Parathyroid adenoma (tissue), 2 donors: ENCODE measurements around the gene TMEM14C.

Source experiments
- H2AFZ ChIP-seq: fragments of 300-600 bp; sonication (generic); one replicate; pipeline ENCODE4 v1.7.0; 2017; ENCODE audit warnings: antibody characterized with exemption, mild to moderate bottlenecking
- H3K27ac ChIP-seq: fragments of 300-600 bp; sonication (generic); one replicate; pipeline ENCODE4 v1.7.0; 2017
- H3K27me3 ChIP-seq: fragments of 300-600 bp; sonication (generic); one replicate; pipeline ENCODE4 v1.7.0; 2017; ENCODE audit warnings: low read length; ENCODE audit not compliant: control insufficient read depth, insufficient read depth
- H3K36me3 ChIP-seq: fragments of 300-600 bp; sonication (generic); one replicate; pipeline ENCODE4 v1.7.0; 2017; ENCODE audit warnings: low read length; ENCODE audit not compliant: control insufficient read depth, insufficient read depth
- H3K4me1 ChIP-seq: fragments of 300-600 bp; sonication (generic); one replicate; pipeline ENCODE4 v1.7.0; 2017; ENCODE audit warnings: control low read depth
- H3K4me2 ChIP-seq: fragments of 300-600 bp; sonication (generic); one replicate; pipeline ENCODE4 v1.7.0; 2017; ENCODE audit warnings: low read length
- H3K4me3 ChIP-seq: fragments of 300-600 bp; sonication (generic); one replicate; pipeline ENCODE4 v1.7.0; 2017; ENCODE audit warnings: low read depth, low read length
- H3K79me2 ChIP-seq: fragments of 300-600 bp; sonication (generic); one replicate; pipeline ENCODE4 v1.7.0; 2017; ENCODE audit warnings: control low read depth
- H3K9ac ChIP-seq: fragments of 300-600 bp; sonication (generic); one replicate; pipeline ENCODE4 v1.7.0; 2017; ENCODE audit warnings: mild to moderate bottlenecking
- H3K9me3 ChIP-seq: fragments of 300-600 bp; sonication (generic); one replicate; pipeline ENCODE4 v1.7.0; 2017; ENCODE audit warnings: low read length; ENCODE audit not compliant: control insufficient read depth
- TF ChIP-seq, protein P1 (sequence below): fragments of 300-600 bp; sonication (generic); IDR thresholded peaks from one replicate; pipeline ENCODE4 v1.7.0; 2017; ENCODE audit warnings: antibody characterized with exemption, mild to moderate bottlenecking
- donor health status: primary hyperparathyroidism.

TMEM14C gene

DNA sequence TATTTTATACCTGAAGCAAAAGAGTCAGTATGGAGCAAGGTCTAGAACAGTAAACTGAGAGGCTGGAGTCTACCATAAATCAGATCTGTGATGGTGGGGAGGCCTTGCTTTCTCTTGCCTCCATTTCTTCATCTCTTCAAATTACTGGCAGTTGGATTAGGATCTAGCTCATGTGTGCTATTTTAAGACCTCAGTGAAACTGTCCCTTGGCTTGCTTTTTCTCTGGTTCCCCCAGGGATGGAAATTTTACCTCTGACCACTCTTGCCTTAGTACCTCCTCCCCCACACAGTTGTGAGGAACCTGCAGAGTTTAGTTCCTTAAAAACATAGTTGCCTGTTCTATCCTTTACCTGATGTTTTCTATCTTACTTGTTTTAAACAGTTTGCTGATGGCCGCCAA lies 33.2 kb downstream of the TMEM14C start:
- H2AFZ ChIP-seq, result no peak overlapping the region
- no peaks in the 10 kb centered on the region for H3K36me3 ChIP-seq
- H3K9me3 ChIP-seq, result no peaks in the 10 kb centered on the region
- TF ChIP-seq, protein P1, sequence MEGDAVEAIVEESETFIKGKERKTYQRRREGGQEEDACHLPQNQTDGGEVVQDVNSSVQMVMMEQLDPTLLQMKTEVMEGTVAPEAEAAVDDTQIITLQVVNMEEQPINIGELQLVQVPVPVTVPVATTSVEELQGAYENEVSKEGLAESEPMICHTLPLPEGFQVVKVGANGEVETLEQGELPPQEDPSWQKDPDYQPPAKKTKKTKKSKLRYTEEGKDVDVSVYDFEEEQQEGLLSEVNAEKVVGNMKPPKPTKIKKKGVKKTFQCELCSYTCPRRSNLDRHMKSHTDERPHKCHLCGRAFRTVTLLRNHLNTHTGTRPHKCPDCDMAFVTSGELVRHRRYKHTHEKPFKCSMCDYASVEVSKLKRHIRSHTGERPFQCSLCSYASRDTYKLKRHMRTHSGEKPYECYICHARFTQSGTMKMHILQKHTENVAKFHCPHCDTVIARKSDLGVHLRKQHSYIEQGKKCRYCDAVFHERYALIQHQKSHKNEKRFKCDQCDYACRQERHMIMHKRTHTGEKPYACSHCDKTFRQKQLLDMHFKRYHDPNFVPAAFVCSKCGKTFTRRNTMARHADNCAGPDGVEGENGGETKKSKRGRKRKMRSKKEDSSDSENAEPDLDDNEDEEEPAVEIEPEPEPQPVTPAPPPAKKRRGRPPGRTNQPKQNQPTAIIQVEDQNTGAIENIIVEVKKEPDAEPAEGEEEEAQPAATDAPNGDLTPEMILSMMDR, result no peak
- H3K4me1 ChIP-seq, result no peaks in the 10 kb centered on the region
- H3K4me2 ChIP-seq, result no peak overlapping the region
- H3K4me3 ChIP-seq, result no peak overlapping the region
- peaks cover 13% of the 10 kb centered on the region for H3K79me2 ChIP-seq
- H3K9ac ChIP-seq, result no peak overlapping the region
- no peaks in the 10 kb centered on the region for H3K27me3 ChIP-seq
- no peak overlapping the region for H3K27ac ChIP-seq

DNA sequence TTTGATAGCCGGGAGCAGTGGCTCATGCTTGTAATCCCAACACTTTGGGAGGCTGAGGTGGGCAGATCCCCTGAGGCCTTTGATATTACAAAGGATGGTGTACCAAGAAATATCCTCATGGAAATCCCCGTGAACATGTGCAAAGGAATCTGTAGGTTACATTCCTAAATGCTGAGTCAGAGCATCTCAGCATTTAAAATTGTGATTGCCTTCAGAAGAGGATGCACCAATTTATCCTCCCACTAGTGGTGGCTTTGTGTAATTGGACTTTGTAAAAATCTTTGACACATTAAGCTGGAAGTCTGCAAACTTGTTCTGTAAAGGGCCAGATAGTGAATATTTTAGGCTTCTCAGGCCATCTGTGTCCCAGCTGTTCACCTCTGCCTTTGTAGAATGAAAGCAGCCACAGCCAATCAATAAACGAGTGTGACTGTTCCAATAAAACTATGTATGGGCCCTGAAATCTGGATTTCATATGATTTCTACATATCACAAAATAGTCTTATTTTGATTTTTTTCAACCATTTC lies 36.5 kb downstream of the TMEM14C start:
- H3K4me1 ChIP-seq, result no peaks in the 10 kb centered on the region
- peaks cover 3% of the 10 kb centered on the region for H3K79me2 ChIP-seq
- H3K4me2 ChIP-seq, result no peak overlapping the region
- TF ChIP-seq, protein P1, result peak; percentile 58
- H3K9ac ChIP-seq, result no peak overlapping the region
- H3K9me3 ChIP-seq, result no peaks in the 10 kb centered on the region
- H2AFZ ChIP-seq, result no peak overlapping the region
- no peak overlapping the region for H3K4me3 ChIP-seq
- no peaks in the 10 kb centered on the region for H3K27me3 ChIP-seq
- no peaks in the 10 kb centered on the region for H3K36me3 ChIP-seq
- no peak overlapping the region for H3K27ac ChIP-seq

DNA sequence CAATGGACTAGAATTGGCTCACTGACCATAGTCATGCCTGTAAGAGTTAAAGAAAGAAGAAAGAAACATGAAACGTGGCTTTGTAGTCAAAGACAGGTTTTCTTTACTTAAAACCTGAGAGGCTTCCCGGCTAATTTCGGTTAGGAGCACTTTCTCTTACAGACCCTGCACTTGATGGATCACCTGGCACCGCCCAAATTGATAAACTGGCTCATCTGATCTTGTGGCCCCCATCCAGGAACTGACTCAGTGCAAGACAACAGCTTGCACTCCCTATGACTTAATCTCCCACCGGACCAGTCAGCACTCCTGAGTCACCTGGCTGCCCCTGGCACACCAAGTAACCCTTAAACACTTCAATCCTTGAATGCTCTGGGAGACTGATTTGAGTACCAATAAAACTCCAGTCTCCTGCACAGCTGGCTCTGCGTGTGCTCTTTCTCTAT lies 37.0 kb downstream of the TMEM14C start:
- Histone ChIP-seq H3K79me2 (no peaks in the 10 kb centered on the region), H3K4me2 (no peak overlapping the region), H3K27ac (no peak overlapping the region), H3K36me3 (no peaks in the 10 kb centered on the region), H3K4me3 (no peak overlapping the region), H3K4me1 (no peaks in the 10 kb centered on the region), H2AFZ (no peak overlapping the region), H3K9ac (no peak overlapping the region), H3K27me3 (no peaks in the 10 kb centered on the region), H3K9me3 (no peaks in the 10 kb centered on the region)
- TF ChIP-seq, protein P1, result no peak

DNA sequence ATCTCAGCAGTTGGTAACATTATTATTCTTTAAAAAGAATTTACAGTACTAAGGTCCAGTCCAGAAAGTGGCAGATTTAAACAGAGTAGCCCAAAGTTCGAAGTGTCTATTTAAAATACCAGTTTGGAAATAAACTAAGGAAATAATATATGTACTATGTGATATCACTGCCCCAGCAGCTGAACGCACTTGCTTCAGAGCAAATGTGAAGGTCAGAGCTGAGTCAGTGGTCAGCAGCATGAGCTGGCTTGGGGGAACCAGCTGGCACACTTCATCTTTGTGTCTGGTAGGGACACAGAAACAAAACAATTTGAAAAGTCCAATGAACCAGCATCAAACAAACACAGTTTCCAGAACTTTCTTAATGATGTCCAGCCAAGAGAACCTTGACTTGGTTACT lies 40.1 kb downstream of the TMEM14C start:
- TF ChIP-seq, protein P1, result no peak

DNA sequence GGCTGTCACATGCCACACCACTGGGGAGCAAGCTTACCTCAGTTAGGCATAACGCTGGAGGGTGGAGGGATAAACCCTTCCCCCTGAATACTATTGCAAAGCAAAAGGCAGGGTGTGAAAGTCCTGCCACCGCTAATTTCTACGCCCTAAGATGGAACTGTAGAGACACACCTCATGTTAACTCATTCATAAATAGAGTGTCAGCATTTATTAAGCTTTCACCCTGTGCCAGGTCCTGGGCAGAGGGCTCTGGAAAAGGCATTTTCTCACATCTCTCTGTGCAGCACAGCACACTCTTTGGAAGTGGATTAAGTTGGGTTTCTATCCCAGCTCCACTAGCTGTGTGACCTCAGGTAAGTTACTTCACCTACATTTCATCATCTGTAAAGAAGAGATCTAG lies 46.5 kb downstream of the TMEM14C start:
- no peaks in the 10 kb centered on the region for H3K36me3 ChIP-seq
- no peak overlapping the region for H3K9ac ChIP-seq
- H2AFZ ChIP-seq, result no peak overlapping the region
- no peak overlapping the region for H3K4me3 ChIP-seq
- no peaks in the 10 kb centered on the region for H3K27me3 ChIP-seq
- H3K9me3 ChIP-seq, result no peaks in the 10 kb centered on the region
- no peaks in the 10 kb centered on the region for H3K79me2 ChIP-seq
- no peak overlapping the region for H3K27ac ChIP-seq
- TF ChIP-seq, protein P1, result no peak
- H3K4me1 ChIP-seq, result no peaks in the 10 kb centered on the region
- H3K4me2 ChIP-seq, result no peak overlapping the region

More for the DNA sequence above, 40.1 kb downstream of the TMEM14C start:
- Histone ChIP-seq H3K4me2 (no peak overlapping the region), H3K9me3 (no peaks in the 10 kb centered on the region), H2AFZ (no peak overlapping the region), H3K4me3 (no peak overlapping the region), H3K27ac (no peak overlapping the region), H3K79me2 (no peaks in the 10 kb centered on the region), H3K36me3 (no peaks in the 10 kb centered on the region), H3K4me1 (no peaks in the 10 kb centered on the region), H3K27me3 (no peaks in the 10 kb centered on the region), H3K9ac (no peak overlapping the region)
